Measurements from ENCODE around the gene ZC3H12C.
A peak's percentile ranks its signal among the peaks of the same experiment; 100 is the strongest.
"Not testable (repeated sequence)": the region's sequence is repeated elsewhere in the genome, so short reads cannot be mapped to it uniquely, and the experiment has no call there.

Gene ZC3H12C

DNA sequence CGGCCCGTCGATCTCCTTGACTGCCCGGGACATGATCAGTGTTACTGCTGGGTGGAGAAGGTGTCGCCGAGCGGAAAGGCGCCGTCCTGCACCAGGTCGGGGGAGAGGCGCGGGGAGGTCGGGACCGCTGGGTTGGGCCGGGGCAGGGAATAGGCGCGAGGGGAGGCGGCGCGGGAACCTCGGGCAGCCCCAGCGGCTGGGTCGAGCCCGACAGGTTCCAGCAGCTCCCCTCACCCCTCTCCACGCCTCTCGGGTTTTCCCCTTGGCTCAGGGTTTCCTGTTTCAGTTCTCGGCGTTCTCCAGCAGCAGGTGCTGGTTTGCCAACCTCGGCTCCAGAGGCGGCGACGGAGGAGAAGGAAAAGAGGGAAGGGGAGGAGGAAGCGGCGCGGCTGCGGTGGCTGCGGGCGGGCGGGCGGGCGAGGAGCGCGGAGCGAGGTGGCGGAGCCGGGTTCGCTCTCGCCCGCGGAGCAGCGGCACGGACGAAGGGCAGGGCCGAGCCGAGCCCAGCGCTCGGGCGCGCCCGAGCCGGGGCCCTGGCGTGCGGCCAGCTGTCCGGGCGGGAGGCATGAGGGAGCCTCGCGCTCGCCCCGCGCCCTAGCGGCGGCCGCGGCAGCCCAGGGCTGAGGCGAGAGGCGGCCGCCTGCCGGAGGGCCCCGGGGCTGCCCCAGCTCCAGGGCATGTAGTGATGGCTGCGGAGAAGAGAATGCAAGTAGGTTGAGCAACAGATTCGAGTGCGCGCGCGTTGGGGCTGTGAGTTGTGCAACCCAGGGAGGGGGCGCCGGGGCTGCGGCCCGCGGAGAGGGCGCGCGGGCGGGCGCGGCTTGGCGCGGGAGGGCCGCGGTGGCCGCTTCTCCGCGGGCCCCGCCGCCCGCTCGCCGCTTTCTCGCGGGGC, at the start of gene ZC3H12C:
ZC3H12C (plus strand) TSS at position 878 of the 892 bp plus-strand sequence. CDS start 20 bp downstream, outside the sequence.
- peak; percentile 30 for DNase-seq

DNA sequence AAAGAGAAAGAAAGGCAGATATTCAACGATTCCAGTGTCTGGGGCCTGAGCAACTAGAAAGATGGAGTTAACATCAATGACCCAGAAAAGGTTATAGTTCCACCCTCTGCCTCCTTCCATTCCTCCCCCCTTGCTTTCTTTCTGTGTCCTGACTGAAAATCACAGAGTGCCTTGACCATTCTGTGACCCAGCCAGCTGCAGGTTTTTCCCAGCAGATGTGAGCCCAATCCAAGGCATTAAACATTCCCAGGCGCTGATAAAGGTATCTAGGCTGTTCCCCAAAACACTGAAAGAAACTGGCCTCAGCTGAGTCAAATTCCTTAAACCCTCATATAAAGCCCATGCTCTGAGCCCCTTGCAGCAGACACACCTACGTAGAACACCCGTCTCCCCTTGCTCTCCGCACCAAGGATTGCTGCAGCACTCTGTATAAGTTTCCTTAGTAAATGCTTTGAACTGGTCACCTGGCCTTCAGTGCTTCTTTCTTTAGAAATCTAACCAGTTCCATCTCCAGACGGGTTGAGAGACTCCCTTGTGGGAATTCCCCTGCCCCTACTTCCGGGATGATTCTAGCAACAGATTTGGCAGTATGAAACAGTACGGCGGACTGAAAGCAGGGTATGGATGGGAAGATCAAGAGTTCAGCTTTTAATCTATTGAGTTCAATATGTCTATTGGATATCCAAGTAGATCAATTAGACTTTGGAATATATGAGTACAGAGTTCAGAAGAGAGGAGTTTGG, 48.8 kb upstream of the ZC3H12C start:
- no peak for DNase-seq

DNA sequence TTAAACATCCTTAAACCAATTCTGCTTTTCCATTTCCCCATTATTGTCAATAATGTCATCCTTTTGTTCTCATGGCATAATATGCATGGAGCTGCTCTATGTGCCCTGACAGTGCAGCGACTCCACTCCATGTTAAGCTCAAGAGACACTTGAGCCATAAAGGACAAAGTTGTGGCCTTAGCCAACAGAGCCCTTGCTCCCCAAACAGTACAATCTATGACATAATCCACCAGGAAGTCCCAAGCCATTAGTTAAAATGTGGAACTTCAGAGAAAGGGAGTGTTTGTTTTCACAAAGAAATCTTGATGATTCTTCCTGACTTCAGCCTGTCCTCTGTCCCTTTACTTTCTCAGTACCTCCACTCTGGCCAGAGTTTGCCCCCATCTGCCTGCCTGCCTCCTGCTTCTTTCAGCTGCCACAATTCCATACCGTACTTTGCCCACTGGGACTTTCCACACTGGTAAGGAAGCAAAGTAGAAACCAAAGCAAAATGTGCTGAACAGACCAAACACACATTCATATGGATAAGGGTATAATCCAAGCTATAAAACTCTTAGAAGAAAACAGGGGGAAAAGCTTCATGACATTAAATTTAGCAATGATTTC, 46.3 kb upstream of the ZC3H12C start:
- DNase-seq = no peak

DNA sequence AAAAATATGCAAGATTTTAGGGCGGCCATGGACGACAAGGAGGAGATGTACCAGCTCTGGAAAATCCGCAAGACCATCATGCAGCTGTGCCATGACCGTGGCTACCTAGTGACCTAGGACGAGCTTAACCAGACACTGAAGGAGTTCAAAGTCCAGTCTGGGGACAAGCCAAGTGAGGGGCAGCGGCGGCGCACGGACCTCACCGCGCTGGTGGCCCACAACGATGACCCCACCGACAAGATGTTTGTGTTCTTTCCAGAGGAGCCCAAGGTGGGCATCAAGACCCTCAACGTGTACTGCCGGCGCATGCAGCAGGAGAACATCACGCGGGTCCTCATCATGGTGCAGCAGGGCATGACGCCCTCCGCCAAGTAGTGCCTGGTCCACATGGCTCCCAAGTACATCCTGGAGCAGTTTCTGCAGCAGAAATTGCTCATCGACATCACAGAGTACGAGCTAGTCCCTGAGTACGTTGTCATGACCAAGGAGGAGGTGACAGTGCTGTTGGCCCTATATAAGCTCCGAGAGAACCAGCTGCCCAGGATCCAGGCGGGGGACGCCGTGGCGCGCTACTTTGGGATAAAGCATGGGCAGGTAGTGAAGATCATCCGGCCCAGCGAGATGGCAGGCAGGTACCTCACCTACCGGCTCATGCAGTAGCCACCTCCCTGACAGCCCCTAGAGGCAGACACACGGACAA, 43.5 kb upstream of the ZC3H12C start:
- no peak for DNase-seq

DNA sequence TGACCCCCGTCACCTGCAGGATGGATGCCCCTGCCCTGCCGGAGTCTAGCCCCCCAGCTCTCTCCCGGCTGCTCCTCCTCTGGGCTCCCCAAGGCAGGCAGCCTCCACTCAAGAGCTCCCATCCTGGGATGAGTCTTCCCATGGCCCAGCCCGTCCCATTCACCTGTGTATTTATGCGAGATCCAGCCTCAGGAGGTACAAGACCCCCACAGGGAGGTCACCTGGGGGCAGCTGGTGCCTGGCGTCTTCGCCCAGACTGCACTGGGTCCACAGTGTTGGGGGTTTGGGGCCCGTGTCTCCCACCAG, 43.0 kb upstream of the ZC3H12C start:
- no peak for DNase-seq

DNA sequence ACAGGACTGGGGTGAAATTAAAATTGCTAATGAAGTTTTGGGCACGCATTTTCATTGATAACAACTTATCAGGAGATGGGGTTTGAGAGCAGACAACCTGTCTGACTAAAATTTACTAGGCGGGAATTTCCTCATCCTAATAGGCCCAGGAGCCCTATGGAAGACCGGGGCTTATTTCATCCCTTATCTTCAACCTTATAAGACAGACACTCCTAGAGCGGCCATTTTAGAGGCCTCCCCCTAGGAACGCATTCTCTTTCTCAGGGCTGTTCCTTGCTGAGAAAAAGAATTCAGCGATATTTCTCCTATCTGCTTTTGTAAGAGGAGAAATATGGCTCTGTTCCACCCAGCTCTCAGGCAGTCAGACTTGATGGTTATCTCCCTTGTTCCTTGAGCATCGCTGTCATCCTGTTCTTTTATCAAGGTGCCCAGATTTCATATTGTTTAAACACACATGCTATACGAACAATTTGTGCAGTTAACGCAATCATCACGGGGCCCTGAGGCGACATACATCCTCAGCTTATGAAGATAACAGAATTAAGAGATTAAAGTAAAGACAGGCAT, 39.3 kb upstream of the ZC3H12C start:
- no peak for DNase-seq

DNA sequence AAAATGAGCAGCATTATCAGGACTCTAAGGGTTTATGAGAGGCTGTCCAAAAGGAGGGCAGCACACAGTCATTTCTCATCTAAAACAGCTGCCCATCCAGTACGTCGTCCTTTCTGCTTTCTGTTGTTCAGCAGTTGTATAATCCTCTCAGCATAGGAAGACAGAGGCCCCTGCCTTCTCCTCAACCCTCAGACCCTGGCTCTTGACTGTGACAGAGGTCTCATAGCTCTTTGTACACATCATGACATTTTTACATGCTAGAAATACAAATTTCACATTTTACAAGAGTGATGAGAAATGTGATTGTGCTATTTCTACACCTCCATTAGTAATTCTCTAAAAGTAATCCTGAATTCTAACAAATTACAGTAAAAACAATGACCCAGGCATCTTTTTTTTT, 36.2 kb upstream of the ZC3H12C start:
- DNase-seq = no peak

DNA sequence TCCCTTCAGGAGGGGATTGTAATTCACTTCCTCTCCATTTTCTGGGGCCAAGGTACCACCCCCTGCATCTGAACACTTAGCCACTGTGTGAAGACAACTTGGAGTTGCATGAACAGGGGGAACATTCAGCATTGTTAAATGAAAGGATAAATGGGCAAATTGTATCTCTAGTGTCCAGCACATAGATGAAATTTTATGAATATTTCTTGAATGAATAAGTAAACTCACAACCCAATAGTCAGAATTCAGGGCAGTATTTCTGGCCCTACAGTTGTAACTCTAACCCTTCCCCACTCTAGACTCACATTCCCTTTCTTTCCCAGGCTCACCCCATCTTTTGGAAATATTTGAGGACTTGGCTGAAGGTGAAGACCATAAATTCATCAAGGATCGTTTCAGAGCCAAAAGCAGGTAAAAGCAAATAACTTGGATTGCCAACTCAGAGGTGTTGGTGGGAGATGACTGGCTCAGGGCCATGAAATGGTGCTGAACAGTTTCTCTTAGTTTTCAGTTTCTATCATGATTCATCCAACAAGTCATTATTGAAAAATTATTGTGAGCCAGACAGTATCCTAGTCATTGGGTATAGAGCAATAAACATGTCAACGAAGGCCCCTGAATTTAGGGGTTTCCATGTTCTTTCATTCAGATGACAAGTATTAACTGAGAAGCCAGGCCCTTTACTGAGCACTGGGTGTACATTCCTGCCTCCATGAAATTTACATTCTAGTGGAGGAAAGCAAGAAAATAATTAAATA, 33.3 kb upstream of the ZC3H12C start:
- DNase-seq = no peak

DNA sequence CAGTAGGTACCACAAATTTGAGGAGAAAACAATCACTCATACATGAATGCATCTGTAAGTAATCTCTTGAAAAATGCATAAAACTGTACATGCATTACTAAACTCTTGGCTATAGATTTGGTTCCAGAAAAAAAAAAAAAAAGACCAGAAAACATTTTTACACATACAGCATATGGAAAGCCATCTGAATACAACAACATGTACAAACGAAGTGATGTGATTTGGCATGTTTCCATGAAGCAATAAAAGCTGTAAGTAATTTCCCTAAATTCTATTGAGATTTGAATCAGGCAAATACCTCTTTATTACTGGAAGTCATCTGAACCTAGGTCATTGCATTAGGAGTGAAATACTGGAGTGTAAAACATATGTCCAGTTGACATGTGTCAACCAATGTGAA, 31.9 kb upstream of the ZC3H12C start:
- DNase-seq = no peak

DNA sequence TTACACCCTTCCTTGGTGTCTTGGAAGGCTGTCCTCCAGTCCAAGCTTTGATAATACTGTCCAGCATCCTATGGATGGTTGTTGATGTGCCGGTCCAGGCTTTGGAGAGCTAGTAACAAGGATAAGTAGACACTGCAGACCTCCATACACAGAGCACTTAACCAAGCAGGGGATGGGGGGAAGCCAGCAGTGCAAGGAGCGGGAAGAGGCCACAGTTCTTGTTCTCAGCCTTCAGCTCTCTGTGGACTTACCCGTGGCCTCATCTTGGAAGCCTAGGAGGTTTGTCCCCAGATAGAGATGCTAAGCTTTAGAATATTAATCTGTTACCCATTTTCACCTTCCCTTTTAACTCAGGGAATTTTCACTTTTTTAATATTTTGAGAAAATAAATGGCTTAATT, 30.9 kb upstream of the ZC3H12C start:
- no peak for DNase-seq

DNA sequence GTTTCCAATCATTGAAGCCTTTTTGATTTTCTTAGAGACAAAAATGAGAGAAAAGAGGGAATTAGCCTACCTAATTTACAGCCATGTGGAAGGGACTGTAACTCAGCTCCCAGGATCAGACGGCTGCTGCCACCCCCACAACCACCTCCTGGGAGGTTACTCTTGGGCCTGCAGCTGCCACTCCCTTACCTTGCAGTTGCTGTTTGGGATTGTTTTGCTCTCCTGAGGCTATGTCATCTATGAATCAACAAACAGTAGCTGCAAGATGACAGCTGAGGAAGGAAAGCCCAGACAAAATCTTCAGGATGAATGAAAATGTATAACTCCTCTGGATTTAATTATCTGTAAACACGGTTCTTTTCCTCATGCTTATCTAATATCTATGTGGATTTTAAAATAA, 28.0 kb upstream of the ZC3H12C start:
- no peak for DNase-seq

DNA sequence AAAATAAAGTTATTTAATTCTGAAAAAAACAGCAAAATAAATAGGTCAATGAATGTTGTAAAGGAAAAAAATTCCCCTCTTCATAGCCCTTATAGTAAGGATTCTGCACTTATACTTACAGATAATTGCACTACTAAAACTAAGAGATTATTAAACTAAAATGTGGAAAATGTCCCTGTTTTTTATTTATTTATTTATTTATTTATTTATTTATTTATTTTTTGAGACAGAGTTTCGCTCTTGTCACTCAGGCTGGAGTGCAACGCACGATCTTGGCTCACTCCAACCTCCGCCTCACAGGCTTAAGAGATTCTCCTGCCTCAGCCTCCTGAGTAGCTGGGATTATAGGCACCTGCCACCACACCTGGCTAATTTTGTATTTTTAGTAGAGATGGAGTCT, 25.2 kb upstream of the ZC3H12C start:
- DNase-seq = not testable (repeated sequence)

DNA sequence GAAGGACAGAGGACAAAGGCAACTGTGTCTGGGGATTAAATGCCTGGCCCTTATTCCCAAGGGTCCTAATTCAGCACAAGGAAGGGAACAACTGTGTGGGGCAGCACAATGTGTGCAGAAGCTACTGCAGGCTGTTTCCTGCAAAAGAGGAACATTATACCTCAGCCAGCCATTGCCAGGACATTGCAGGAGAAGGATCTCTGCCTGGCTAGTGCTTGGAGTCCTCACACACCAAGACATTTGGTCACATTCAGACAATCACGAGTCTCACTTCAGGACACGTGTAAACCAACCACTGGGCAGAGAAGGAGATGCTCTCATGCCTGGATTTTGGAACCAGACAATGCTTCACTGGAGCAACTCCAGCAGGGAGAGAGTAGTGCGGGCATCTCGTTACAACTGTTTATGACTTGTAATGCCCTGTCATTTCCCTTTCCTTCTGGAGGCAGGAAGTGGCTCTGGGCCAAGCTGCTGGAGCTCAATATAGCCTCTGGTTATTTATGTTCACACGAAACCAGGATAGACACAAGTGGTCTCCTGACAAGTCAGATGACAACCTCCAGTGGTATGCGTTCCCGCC, 23.9 kb upstream of the ZC3H12C start:
- DNase-seq = no peak

DNA sequence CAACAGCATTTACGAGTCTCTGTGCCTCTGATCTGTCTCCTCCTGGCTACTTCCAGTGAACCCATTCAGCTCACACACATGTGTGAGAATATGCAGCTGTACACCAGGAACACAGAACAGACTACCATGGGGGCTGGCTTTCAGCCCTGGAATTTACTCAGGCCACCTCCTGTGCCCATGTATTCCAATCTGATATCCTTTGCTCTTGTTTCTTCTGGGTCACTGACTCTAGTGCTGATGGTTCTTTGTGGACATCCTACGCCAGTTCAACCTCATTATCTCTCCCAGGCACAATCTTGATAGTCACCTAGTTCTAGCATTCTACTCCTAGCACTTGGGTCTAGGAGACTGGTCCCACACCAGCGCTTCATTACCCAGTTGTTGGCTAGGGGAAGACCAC, 23.0 kb upstream of the ZC3H12C start:
- DNase-seq = no peak

DNA sequence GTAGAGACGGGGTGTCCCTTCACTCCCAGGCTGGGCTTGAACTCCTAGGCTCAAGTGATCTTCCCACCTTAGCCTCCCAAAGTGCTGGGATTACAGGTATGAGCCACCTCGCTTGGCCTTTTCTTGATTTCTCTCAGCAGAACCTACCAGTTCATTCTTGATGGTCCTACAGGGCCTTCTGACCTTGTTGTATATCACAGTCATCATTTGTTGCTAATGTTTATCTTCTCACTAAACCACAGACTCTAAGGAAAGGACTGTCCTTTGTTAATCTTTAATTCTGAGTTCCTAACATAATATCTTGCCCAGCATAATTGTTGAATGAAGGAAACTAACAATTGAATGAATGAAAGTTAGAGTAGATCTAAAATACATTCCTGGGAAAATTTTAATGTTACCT, 22.0 kb upstream of the ZC3H12C start:
- no peak for DNase-seq

DNA sequence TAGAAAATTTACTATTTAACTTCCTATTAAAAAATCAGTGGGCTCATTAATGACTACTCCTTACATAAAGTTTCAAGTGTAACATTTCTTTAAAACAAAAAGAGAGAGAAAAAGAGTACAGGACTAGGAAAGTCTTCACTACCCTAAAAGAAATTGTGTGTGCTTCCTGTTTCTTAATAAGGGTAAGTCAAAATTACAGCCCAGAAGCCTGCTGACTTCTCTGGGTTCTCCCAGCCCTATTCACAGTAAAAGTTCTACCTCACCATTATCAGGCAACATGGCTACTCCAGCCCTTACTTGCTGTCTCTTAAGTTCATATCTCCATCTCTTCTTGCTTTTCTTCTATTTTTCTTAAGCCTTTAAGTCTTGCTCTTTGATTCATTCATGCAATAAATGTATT, 20.3 kb upstream of the ZC3H12C start:
- DNase-seq = no peak

DNA sequence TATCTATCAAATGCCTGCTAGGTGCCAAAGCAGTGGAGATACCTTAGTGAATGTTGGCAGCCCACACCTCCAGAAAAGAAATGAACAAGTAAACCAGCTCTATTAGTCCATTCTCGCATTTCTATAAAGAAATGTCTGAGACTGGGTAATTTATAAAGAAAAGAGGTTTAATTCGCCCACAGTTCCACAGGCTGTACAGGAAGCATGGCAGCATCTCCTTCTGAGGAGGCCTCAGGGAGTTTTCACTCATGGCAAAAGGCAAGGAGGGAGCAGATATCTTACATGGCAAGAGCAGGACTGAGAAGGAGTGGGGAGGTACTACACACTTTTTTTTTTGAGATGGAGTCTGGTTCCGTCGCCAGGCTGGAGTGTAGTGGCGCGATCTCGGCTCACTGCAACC, 18.7 kb upstream of the ZC3H12C start:
- DNase-seq = no peak

DNA sequence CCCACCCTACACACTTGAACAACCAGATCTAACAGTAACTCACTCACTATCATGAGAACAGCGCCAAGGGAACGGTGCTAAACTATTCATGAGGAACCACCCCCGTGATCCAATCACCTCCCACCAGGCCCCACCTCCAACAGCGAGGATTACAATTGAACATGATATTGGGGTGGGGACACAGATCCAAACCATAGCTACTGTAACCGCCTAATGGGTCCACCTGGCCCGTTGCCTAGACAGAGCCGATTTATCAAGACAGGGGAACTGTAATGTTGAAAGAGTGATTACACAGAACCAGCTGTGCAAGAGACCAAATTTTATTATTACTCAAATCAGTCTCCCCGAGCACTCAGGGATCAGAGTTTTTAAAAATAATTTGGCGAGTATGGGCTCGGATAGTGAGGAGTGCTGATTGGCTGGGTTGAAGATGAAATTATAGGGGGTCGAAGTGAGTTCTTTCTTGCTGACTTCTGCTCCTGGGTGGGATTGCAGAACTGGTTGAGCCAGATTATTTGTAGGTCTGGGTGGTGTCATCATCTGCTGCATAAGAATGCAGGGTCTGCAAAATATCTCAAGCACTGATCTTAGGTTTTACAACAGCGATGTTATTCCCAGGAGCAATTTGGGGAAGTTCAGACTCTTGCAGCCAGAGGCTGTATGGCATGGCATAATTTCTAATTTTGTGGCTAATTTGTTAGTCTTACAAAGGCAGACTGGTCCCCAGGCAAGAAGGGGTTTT, 17.9 kb upstream of the ZC3H12C start:
- DNase-seq = no peak

DNA sequence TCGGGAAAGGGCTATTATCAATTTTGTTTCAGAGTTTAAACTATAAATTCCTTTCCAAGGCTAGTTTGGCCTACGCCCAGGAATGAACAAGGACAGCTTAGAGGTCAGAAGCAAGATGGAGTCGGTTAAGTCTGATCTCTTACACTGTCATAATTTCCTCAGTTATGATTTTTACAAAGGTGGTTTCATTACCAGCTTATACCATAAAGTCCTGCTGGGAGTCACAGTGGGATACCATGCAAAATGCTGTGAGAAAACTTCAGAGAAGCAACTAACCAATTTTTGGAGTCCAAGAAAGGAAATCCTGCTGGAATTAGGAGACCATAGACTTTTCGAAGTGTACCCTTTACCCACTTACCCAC, 17.4 kb upstream of the ZC3H12C start:
- DNase-seq = no peak

DNA sequence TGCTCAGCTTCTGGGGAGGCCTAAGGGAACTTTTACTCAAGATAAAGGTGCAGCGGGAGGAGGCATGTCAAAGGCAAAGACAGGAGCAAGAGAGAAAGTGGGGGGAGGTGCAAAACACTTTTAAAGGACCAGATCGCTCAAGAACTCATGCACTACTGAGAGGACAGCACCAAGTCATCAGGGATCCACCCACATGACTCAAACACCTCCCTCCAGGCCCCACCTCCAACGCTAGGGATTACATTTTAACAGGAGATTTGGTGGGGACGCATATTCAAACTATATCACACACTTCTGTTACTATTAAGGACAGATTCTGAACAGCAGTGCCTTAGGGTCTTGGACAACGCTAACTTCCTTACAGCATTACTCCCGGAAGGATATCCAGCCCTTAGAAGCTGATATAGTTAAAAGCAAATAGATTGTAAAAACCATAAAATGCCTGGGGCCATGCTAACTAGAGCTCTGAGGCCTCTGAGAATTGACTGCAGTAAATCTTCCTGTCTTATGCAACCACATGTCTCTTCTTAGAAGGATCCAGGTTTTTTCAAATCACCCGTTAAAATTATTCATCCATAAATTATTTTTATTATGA, 16.7 kb upstream of the ZC3H12C start:
- no peak for DNase-seq

DNA sequence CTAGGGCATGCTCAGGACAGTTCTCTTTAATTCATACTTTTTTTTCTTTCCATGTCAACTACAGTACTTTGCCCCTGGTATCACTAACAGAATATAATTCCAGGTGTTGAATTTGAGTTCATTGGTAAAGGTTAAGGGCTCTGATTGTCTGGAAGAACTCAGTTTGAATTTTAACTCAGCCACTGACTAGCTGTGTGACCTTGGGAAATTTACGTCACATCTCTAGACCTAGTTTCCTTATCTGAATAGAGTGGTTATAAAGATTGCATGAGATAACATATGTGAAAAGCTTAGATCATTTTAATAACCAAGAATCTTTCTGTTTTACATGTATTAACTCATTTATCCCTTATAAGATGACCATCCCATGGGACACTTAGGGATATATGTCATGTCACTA, 15.8 kb upstream of the ZC3H12C start:
- DNase-seq = no peak

Measured in activated naive CD4-positive, alpha-beta T cell treated with anti-CD3 and anti-CD28 coated beads, Interleukin-2, amount 50 U/mL, for 16 hours (primary cell).